Measurements from ENCODE around the gene EPB41L2.
"Not testable (repeated sequence)": the region's sequence is repeated elsewhere in the genome, so short reads cannot be mapped to it uniquely, and the experiment has no call there.

Gene EPB41L2

GRCh38 chr6:130970839-130971410 is 92.1 kb downstream of the EPB41L2 start:
- DNase-seq: no peak

- DNase-seq: no peak
Measured at GRCh38 chr6:130969791-130970491, 93.1 kb downstream of the EPB41L2 start.

- DNase-seq: no peak
Measured at GRCh38 chr6:130969166-130969565, 93.9 kb downstream of the EPB41L2 start.

- DNase-seq: no peak
Measured at GRCh38 chr6:130968476-130968875, 94.6 kb downstream of the EPB41L2 start.

- DNase-seq: no peak
Measured at GRCh38 chr6:130967502-130968445, 95.3 kb downstream of the EPB41L2 start.

- no peak for DNase-seq
Measured at GRCh38 chr6:130966344-130966980, 96.6 kb downstream of the EPB41L2 start.

- DNase-seq: no peak
Measured at GRCh38 chr6:130965656-130966055, 97.4 kb downstream of the EPB41L2 start.

- no peak for DNase-seq
Measured at GRCh38 chr6:130964808-130965604, 98.0 kb downstream of the EPB41L2 start.

GRCh38 chr6:130964289-130964688 is 98.8 kb downstream of the EPB41L2 start:
- no peak for DNase-seq

- no peak for DNase-seq
Measured at GRCh38 chr6:130962966-130963365, 100.1 kb downstream of the EPB41L2 start.

GRCh38 chr6:130961148-130961547 is 101.9 kb downstream of the EPB41L2 start:
- DNase-seq: no peak

- DNase-seq: no peak
Measured at GRCh38 chr6:130959951-130960350, 103.1 kb downstream of the EPB41L2 start.

- no peak for DNase-seq
Measured at GRCh38 chr6:130958468-130958867, 104.6 kb downstream of the EPB41L2 start.

- no peak for DNase-seq
Measured at GRCh38 chr6:130955755-130956154, 107.3 kb downstream of the EPB41L2 start.

GRCh38 chr6:130949553-130949952 is 113.5 kb downstream of the EPB41L2 start:
- DNase-seq: no peak

- no peak for DNase-seq
Measured at GRCh38 chr6:130947464-130947863, 115.6 kb downstream of the EPB41L2 start.

- DNase-seq: no peak
Measured at GRCh38 chr6:130946076-130946475, 117.0 kb downstream of the EPB41L2 start.

- no peak for DNase-seq
Measured at GRCh38 chr6:130945401-130945919, 117.6 kb downstream of the EPB41L2 start.

GRCh38 chr6:130944486-130944885 is 118.6 kb downstream of the EPB41L2 start:
- no peak for DNase-seq

GRCh38 chr6:130943738-130944137 is 119.3 kb downstream of the EPB41L2 start:
- DNase-seq: no peak

- not testable (repeated sequence) for DNase-seq
Measured at GRCh38 chr6:130942752-130943151, 120.3 kb downstream of the EPB41L2 start.
